ENCODE data around the gene CD83. TPM values are rescaled to one million over a fixed set of nuclear protein-coding genes. Genes with fewer than 3 reads are reported as not detected.

Gene CD83
- total and polyA plus RNA-seq, 2 experiments from 2014 or later = 3.3 to 4.7 TPM

DNA sequence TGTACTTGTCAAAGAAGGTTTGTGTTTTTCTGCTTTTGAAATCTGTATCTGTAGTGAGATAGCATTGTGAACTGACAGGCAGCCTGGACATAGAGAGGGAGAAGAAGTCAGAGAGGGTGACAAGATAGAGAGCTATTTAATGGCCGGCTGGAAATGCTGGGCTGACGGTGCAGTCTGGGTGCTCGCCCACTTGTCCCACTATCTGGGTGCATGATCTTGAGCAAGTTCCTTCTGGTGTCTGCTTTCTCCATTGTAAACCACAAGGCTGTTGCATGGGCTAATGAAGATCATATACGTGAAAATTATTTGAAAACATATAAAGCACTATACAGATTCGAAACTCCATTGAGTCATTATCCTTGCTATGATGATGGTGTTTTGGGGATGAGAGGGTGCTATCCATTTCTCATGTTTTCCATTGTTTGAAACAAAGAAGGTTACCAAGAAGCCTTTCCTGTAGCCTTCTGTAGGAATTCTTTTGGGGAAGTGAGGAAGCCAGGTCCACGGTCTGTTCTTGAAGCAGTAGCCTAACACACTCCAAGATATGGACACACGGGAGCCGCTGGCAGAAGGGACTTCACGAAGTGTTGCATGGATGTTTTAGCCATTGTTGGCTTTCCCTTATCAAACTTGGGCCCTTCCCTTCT, 18.4 kb downstream of the CD83 start:
- no peaks in the 10 kb centered on the region for H3K36me3 ChIP-seq
- H3K4me1 ChIP-seq (ENCODE audit: low read depth) = no peaks in the 10 kb centered on the region
- H3K27ac ChIP-seq = no peak overlapping the region
- TF ChIP-seq, protein P1, sequence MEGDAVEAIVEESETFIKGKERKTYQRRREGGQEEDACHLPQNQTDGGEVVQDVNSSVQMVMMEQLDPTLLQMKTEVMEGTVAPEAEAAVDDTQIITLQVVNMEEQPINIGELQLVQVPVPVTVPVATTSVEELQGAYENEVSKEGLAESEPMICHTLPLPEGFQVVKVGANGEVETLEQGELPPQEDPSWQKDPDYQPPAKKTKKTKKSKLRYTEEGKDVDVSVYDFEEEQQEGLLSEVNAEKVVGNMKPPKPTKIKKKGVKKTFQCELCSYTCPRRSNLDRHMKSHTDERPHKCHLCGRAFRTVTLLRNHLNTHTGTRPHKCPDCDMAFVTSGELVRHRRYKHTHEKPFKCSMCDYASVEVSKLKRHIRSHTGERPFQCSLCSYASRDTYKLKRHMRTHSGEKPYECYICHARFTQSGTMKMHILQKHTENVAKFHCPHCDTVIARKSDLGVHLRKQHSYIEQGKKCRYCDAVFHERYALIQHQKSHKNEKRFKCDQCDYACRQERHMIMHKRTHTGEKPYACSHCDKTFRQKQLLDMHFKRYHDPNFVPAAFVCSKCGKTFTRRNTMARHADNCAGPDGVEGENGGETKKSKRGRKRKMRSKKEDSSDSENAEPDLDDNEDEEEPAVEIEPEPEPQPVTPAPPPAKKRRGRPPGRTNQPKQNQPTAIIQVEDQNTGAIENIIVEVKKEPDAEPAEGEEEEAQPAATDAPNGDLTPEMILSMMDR (IDR thresholded peaks at IDR 0.05; ENCODE audit: low read depth, low read length) = no peak
- no peak for DNase-seq (ENCODE audit: low read depth in 1 of 2, low spot score in 1 of 2)
- no peak overlapping the region for H3K4me3 ChIP-seq
- no peaks in the 10 kb centered on the region for H3K27me3 ChIP-seq
- no peaks in the 10 kb centered on the region for H3K9me3 ChIP-seq (ENCODE audit: low read depth)

DNA sequence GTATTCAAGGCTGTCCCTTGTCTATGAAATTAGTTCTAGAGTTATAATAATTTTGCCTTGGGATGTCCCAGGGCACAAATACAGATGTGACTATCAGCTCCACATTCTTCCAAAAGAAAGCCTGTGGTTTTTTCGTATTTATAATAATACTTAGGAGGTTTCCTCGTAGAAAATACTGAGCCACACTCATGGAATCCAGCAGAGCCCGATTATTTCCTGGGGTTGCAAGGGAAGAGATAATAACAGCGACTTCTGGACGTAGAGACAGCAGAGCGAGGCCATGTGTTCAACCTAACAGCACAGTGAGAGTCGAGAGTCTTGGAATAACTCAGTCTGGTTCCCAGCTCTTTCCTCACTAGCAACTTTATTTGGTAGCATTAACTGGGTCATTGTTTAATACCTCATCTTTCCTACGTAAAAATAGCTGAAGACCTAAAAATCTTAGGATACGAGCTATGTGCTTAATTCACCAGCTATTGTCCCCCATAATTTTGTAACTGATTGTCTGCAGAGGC, 21.2 kb downstream of the CD83 start:
- Histone ChIP-seq H3K4me3 (no peak overlapping the region), H3K9me3 (ENCODE audit: low read depth) (no peaks in the 10 kb centered on the region), H3K27ac (no peak overlapping the region), H3K27me3 (no peaks in the 10 kb centered on the region), H3K36me3 (no peaks in the 10 kb centered on the region), H3K4me1 (ENCODE audit: low read depth) (no peaks in the 10 kb centered on the region)
- DNase-seq (ENCODE audit: low read depth in 1 of 2, low spot score in 1 of 2) = no peak
- TF ChIP-seq, protein P1 (IDR thresholded peaks at IDR 0.05; ENCODE audit: low read depth, low read length) = no peak

DNA sequence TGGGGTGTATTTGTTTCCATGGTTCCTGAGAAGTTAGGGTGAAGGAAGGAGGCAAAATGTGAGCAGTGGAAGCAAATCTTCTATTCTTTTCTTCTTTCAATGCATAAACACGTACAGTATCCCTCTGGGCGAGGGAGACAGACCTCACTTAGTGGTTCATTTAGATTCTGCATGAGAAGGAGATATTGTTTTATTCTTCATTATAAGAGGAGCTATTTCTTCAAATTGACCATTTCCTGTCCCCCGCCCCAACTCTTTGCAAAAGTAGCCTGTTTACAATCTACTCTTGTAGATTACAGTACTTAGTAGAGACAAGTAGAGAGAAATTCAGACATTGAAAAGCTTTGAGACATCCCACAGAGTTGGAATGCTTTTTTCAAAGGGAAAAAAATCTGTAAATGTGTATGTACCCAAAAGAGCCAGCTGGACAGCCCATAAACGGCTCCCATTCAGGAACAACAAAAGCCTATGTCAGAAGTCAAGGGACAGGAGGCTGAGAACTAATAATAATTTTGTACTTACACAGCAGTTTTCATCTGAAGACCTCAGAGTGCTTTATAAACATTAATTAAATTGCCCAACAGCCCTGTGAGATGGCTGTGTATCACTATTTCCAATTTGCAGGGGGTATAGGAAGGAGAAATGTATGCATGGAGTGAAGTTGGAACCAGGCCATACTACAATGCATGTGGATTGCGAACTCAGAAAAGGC, 23.9 kb downstream of the CD83 start:
- no peaks in the 10 kb centered on the region for H3K36me3 ChIP-seq
- H3K9me3 ChIP-seq (ENCODE audit: low read depth) = no peaks in the 10 kb centered on the region
- no peaks in the 10 kb centered on the region for H3K27me3 ChIP-seq
- H3K27ac ChIP-seq = no peak overlapping the region
- TF ChIP-seq, protein P1 (IDR thresholded peaks at IDR 0.05; ENCODE audit: low read depth, low read length) = no peak
- DNase-seq (ENCODE audit: low read depth in 1 of 2, low spot score in 1 of 2) = no peak
- no peak overlapping the region for H3K4me3 ChIP-seq
- H3K4me1 ChIP-seq (ENCODE audit: low read depth) = peaks cover 6% of the 10 kb centered on the region

DNA sequence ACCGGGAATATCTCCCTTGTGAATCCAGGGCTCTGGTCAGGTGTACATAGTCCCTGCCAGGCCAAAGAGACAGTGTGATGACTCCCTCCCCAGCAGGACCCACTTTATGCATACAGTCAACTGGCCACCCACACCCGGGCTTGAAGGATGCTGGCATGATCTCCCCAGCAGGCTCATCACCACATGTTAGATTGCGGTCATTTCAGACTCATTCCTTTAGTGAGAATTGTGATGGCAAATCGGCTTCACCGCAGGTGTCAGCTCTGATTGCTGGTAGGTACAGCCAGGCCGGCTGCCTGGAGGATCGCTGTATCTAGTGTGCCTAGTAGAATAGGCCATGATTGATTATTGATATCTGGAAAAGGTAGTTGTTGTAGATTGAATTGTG, 24.5 kb downstream of the CD83 start:
- TF ChIP-seq, protein P1 (IDR thresholded peaks at IDR 0.05; ENCODE audit: low read depth, low read length) = no peak
- Histone ChIP-seq H3K4me1 (ENCODE audit: low read depth) (peaks cover 7% of the 10 kb centered on the region), H3K36me3 (no peaks in the 10 kb centered on the region), H3K27me3 (no peaks in the 10 kb centered on the region), H3K9me3 (ENCODE audit: low read depth) (no peaks in the 10 kb centered on the region), H3K4me3 (no peak overlapping the region), H3K27ac (no peak overlapping the region)
- no peak for DNase-seq (ENCODE audit: low read depth in 1 of 2, low spot score in 1 of 2)

DNA sequence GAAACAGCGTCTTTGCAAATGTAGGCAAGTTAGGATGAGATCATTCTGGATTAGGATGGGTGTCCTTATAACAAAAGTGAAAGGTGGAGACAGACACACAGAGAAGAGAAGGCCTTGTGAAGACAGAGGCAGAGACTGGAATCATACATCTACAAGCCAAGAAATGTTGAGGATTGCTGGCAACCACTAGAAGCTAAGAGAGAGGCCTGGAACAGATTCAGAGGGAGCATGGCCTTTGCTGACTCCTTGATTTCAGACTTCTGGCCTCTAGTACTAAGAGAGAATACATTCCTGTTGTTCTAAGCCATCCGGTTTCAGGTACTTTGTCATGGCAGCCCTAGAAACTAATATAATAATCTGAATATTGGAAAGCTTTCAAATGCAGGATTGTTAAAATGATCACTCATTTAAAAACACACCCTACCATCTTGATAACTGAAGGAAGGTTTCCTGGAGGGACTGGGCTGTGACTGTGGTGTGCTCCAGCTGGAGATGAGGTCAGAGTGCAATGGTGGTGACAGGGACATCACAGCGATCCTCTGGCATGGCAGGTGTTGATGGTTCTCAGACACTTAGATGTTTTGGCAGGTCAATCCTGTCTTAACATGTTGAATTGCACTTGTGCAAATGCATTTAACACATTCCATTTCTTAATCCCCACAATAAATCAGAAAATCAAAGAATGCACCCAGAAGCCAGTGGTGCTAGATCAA, 25.1 kb downstream of the CD83 start:
- DNase-seq (ENCODE audit: low read depth in 1 of 2, low spot score in 1 of 2) = no peak
- Histone ChIP-seq H3K4me3 (no peak overlapping the region), H3K4me1 (ENCODE audit: low read depth) (peaks cover 7% of the 10 kb centered on the region), H3K9me3 (ENCODE audit: low read depth) (no peaks in the 10 kb centered on the region), H3K27me3 (no peaks in the 10 kb centered on the region), H3K27ac (no peak overlapping the region), H3K36me3 (no peaks in the 10 kb centered on the region)
- TF ChIP-seq, protein P1 (IDR thresholded peaks at IDR 0.05; ENCODE audit: low read depth, low read length) = no peak
